ENCODE measurements around the gene MMEL1.
"Not testable (repeated sequence)": the region's sequence is repeated elsewhere in the genome, so short reads cannot be mapped to it uniquely, and the experiment has no call there.

Gene MMEL1

DNA sequence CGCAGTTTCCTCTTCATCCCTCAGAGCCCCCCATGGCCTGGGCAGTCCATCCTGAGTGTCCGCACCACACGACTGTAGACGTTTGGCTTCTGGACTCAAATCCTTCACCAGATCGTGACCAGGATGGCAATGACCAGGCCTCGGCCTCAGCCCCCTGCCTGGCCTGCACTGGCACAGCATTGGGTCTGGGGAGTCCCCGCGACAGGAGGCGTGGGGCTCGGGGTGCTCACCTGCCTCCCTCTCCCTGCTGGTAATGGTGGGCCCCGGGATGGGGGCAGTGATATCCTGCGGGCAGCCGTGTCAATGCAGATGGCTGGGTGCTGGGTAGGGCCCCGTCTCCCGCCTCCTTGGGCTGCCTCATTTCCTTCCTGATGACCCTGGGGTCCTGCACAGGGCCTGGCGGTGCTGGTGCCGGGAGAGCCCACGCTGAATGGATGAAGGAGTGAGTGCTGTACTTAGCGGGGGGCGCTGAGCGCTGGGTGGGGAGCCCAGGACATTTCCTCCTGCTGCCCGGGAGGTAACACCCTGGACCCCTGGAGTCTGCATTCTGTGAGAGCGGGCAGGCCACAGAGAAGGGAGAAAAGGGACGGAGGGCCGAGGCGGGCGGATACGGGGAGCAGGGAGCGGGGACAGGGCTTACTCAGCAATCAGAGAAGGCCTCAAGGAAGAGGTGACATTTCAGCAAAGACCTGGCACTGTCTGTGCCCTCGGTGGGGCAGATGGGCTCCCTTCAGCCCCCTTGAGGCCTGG, 78.8 kb downstream of the MMEL1 start:
- no peak for DNase-seq (ENCODE audit: low read depth)
- H3K4me3 ChIP-seq (ENCODE audit: low read depth, low read length) = no peak overlapping the region
- TF ChIP-seq, protein P1, sequence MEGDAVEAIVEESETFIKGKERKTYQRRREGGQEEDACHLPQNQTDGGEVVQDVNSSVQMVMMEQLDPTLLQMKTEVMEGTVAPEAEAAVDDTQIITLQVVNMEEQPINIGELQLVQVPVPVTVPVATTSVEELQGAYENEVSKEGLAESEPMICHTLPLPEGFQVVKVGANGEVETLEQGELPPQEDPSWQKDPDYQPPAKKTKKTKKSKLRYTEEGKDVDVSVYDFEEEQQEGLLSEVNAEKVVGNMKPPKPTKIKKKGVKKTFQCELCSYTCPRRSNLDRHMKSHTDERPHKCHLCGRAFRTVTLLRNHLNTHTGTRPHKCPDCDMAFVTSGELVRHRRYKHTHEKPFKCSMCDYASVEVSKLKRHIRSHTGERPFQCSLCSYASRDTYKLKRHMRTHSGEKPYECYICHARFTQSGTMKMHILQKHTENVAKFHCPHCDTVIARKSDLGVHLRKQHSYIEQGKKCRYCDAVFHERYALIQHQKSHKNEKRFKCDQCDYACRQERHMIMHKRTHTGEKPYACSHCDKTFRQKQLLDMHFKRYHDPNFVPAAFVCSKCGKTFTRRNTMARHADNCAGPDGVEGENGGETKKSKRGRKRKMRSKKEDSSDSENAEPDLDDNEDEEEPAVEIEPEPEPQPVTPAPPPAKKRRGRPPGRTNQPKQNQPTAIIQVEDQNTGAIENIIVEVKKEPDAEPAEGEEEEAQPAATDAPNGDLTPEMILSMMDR (conservative IDR thresholded peaks at IDR 0.05; ENCODE audit: low read depth, low read length) = no peak

DNA sequence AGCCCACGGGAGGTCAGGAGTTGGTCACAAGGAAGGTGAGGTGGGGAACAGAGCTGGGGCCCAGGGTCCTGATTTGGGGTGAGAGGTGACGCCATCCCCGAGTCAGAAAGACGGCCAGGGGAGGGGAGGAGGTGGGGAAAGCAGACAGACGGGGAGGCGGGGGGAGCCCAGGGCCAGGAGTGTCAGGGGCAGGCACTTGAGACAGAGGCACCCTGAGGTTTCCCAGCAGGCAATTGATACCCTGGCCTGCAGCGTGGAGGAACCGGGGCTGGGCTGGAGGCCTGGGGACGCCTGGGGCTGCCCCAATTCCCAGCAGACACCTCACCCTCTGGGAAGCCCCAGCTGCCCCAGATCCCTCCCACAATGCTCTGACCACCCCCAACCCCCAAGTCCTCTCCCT, 79.7 kb downstream of the MMEL1 start:
- DNase-seq (ENCODE audit: low read depth); H3K4me3 ChIP-seq (ENCODE audit: low read depth, low read length): not testable (repeated sequence)

DNA sequence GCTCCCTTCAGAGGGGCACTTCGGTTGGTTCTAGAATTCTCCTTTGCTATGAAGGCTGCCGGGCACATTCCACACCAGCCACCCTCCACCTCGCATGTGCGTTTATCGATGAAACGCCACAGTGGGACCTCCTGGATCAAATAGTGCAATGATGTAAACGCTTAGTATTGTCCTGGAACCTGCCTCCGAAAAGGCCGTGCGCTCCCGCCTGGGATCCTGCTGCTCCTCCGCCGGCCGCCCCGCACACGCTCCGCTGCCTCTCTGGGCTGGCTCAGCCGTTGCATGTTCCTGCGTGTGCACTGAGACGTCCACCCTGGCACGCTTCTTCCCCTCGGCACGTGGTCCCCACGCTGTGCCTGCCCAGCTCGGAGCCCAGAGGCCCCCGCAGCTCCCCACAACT, 80.6 kb downstream of the MMEL1 start:
- H3K4me3 ChIP-seq (ENCODE audit: low read depth, low read length) = no peak overlapping the region
- TF ChIP-seq, protein P1 (conservative IDR thresholded peaks at IDR 0.05; ENCODE audit: low read depth, low read length) = no peak
- no peak for DNase-seq (ENCODE audit: low read depth)

DNA sequence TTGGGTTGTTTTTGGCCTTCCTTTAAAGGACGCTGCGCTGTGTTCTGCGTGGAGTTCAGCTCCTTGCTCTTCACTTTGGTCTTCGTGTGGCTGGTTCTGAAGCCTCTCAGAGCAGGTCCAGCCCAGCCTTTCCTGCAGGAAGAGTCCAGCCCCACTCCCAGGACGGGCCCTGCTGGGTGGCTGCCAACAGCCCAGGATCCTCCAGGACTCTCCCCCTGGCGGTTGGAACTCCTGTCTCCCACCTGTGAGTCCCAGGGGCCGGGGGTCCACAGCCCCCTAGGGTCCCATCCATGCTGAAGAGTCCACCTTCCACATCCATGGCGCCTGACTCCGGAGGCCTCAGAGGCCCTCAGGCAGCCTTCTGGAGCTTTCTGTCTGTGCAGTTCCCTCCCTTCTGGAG, 81.3 kb downstream of the MMEL1 start:
- DNase-seq (ENCODE audit: low read depth); H3K4me3 ChIP-seq (ENCODE audit: low read depth, low read length): not testable (repeated sequence)

DNA sequence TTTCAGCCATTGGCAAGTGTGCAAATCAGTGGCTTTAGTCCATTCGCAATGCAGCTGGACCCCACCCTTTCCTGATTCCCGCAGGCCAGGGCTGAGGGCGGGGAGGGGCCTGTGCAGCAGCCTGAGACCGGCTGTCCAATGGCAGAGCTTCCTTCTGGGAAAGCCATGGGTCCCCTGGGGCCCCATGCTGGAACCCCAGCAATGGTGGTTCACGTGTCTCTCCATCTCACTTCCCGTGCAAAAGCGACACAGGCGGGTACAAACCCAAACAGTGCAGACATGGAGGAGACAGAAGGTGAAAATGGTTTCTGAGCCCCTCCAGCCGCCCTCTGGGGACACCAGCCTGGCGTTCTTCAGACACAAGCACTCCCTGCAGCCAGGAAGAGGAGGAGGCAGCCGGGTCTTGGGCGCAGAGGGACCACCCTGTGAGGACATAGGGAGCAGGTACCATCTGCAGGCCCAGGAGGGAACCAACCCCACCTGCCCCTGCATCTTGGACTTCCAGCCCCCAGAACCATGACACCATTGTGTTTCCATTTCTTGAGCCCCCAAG, 82.4 kb downstream of the MMEL1 start:
- not testable (repeated sequence) for DNase-seq (ENCODE audit: low read depth); H3K4me3 ChIP-seq (ENCODE audit: low read depth, low read length)

DNA sequence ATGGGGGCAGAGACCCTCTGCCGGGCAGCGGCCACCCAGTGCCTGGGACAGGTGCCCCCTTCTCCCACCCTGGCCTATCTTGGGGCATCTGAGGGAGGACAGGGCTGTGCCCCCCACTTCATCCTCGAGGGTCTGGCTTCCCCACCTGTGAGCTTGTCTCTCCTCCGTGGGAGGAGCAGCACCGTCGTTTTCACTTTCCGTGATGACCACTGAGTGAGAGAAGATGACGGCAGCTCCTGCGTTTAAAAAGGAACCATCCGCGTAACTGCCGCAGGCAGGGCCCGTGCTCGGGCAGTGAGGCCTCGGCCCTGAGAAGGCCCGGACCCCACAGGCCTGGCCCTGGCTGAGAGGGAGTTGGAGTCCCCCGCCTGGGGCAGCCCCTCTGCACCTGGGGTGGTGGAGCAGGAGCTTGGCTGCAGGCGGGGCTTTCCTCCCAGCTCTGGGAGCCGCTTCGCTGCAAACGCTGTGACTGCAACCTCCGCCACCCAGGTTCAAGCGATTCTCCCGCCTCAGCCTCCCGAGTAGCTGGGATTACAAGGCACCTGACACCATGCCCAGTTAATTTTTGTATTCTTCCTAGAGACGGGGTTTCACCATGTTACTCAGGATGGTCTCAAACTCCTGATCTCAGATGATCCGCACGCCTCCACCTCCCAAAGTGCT, 83.3 kb downstream of the MMEL1 start:
- not testable (repeated sequence) for H3K4me3 ChIP-seq (ENCODE audit: low read depth, low read length)

DNA sequence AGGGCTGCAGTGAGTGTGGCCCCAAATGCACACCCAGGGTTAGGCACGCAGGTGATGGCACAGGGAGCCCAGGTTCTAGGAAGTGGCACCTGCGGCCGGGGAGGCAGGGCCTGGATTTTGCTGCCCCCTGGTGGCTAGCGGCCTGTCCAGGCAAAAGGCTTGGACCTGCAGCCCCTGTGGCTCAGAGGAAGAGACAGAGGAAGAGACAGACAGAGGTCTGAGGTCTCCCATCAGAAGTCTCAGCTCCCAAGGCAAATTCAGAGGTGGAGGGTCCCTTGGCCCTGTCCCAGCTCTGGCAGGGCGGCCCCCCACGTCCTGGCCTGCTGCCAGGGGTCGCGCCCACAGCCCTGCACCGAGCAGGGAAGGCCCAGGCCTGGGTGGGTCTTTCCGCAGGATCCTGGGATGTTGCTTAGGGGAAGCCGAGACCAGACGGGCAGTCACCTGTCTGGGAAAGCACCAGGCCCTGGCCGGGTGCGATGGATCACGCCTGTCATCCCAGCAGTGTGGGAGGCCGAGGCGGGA, 84.7 kb downstream of the MMEL1 start:
- DNase-seq (ENCODE audit: low read depth) = peak; percentile 73
- H3K4me3 ChIP-seq (ENCODE audit: low read depth, low read length) = no peak overlapping the region
- TF ChIP-seq, protein P1 (conservative IDR thresholded peaks at IDR 0.05; ENCODE audit: low read depth, low read length) = peak; percentile 97

More for the DNA sequence above, 83.3 kb downstream of the MMEL1 start:
- not testable (repeated sequence) for DNase-seq (ENCODE audit: low read depth)

DNA sequence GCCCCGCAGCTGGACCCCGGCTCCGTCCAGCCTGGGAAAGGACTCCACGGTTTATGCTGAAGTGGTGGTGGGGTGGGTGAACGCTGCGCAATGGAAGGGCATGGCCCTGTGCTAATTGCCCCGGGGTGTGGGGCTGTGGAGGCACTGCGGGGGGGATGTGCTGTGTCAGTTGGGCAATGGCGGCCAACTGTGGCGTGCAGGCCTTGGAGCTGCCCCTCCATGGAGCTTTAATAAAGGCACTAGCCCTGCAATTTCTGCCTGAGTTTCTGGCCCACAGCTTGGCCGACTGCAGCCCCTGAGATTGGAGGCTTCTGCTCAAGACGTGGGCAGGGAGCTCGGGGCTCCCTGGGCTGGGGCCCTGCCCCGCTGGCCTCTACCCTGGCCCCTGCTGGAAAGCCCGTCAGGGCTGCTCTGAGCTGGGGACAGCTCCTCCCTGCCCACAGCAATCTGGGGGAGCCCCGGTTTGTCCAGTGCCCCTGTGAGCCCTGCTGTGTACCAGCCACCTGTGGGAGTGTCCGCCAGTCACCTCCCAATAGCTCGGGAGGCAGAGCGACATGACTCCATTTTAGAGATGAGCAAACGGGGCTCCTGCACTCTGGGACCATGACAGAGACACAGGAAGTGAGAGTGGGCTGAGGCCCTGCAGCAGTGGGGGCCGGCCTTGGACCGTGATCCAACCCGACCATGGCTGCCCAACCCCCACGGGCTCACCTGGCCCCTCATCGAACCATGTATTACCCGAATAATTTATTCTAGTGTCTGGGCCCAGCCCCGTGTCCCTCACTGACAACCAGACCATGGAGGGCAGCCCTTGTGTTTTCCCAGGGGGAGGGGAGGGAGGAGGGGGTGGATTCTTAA, 85.4 kb downstream of the MMEL1 start:
- TF ChIP-seq, protein P1 (conservative IDR thresholded peaks at IDR 0.05; ENCODE audit: low read depth, low read length) = no peak
- H3K4me3 ChIP-seq (ENCODE audit: low read depth, low read length) = peak overlapping the region; percentile 45
- DNase-seq (ENCODE audit: low read depth) = no peak

Data from choroid plexus epithelial cell (primary cell).